Chondrocyte (in vitro differentiated cells): ENCODE data around the gene SH3RF1. TPM values are rescaled to one million over a fixed set of nuclear protein-coding genes. Genes with fewer than 3 reads are reported as not detected.

Experiments used
- DNase-seq: peaks from one replicate; pipeline ENCODE4 v3.0.0; 2021; ENCODE audit warnings: mixed read lengths, low spot score
- H3K27ac Mint-ChIP-seq: one replicate; pipeline ENCODE4 v1.8.0; 2021; ENCODE audit warnings: mild to moderate bottlenecking, moderate library complexity, mixed read lengths; ENCODE audit not compliant: unreplicated experiment
- H3K27me3 Mint-ChIP-seq: 2 replicates; pipeline ENCODE4 v1.8.0; 2021; ENCODE audit warnings: low read depth, mixed read lengths
- H3K36me3 Mint-ChIP-seq: 2 replicates; pipeline ENCODE4 v1.8.0; 2021; ENCODE audit warnings: low read depth, mixed read lengths
- H3K4me1 Mint-ChIP-seq: 2 replicates; pipeline ENCODE4 v1.8.0; 2021; ENCODE audit warnings: low read depth, mild to moderate bottlenecking, mixed read lengths
- H3K4me3 Mint-ChIP-seq: one replicate; pipeline ENCODE4 v1.8.0; 2021; ENCODE audit warnings: mild to moderate bottlenecking, moderate library complexity, mixed read lengths; ENCODE audit not compliant: unreplicated experiment
- H3K9me3 Mint-ChIP-seq: 2 replicates; pipeline ENCODE4 v1.8.0; 2021; ENCODE audit warnings: low read depth, mixed read lengths
- CTCF ChIP-seq: fragments of 200-600 bp; sonication (generic); IDR thresholded peaks from 2 replicates; pipeline ENCODE4 v1.5.0; 2021; ENCODE audit warnings: antibody characterized with exemption, mild to moderate bottlenecking, moderate library complexity
- total RNA-seq: library from RNA; stranded (reverse); gene quantifications from 3 replicates; pipeline ENCODE4 v1.2.1, GENCODE V29; 2021

The SH3RF1 gene
- total RNA-seq, 1 donor from 2014 or later = 25.2 TPM

- Mint-ChIP-seq H3K27me3 (no peaks in the 10 kb centered on the region), H3K36me3 (peaks cover 6% of the 10 kb centered on the region), H3K27ac (peak overlapping the region; percentile 88), H3K4me1 (peaks cover 48% of the 10 kb centered on the region), H3K4me3 (no peak overlapping the region), H3K9me3 (no peaks in the 10 kb centered on the region)
- DNase-seq = no peak
- no peak for TF ChIP-seq CTCF
Observed at GRCh38 chr4:169159624-169160171, 111.1 kb downstream of the SH3RF1 start.

- peak overlapping the region; percentile 88 for H3K27ac Mint-ChIP-seq
- peaks cover 48% of the 10 kb centered on the region for H3K4me1 Mint-ChIP-seq
- H3K9me3 Mint-ChIP-seq = no peaks in the 10 kb centered on the region
- no peaks in the 10 kb centered on the region for H3K27me3 Mint-ChIP-seq
- no peak for TF ChIP-seq CTCF
- no peak overlapping the region for H3K4me3 Mint-ChIP-seq
- DNase-seq = no peak
- peaks cover 10% of the 10 kb centered on the region for H3K36me3 Mint-ChIP-seq
Observed at GRCh38 chr4:169158861-169159260, 111.9 kb downstream of the SH3RF1 start.

GRCh38 chr4:169158046-169158445, 112.7 kb downstream of the SH3RF1 start:
- Mint-ChIP-seq H3K27me3 (no peaks in the 10 kb centered on the region), H3K36me3 (peaks cover 8% of the 10 kb centered on the region), H3K27ac (no peak overlapping the region), H3K4me3 (no peak overlapping the region), H3K9me3 (no peaks in the 10 kb centered on the region), H3K4me1 (peaks cover 51% of the 10 kb centered on the region)
- TF ChIP-seq CTCF = no peak
- DNase-seq = no peak

- Mint-ChIP-seq H3K27me3 (no peaks in the 10 kb centered on the region), H3K9me3 (no peaks in the 10 kb centered on the region), H3K27ac (no peak overlapping the region), H3K4me1 (peaks cover 56% of the 10 kb centered on the region), H3K4me3 (no peak overlapping the region), H3K36me3 (peaks cover 10% of the 10 kb centered on the region)
- TF ChIP-seq CTCF = no peak
- DNase-seq = no peak
Observed at GRCh38 chr4:169156392-169156791, 114.4 kb downstream of the SH3RF1 start.

- DNase-seq = no peak
- peaks cover 49% of the 10 kb centered on the region for H3K4me1 Mint-ChIP-seq
- H3K9me3 Mint-ChIP-seq = no peaks in the 10 kb centered on the region
- peaks cover 13% of the 10 kb centered on the region for H3K36me3 Mint-ChIP-seq
- H3K4me3 Mint-ChIP-seq = no peak overlapping the region
- no peak for TF ChIP-seq CTCF
- H3K27ac Mint-ChIP-seq = no peak overlapping the region
- no peaks in the 10 kb centered on the region for H3K27me3 Mint-ChIP-seq
Observed at GRCh38 chr4:169154121-169154520, 116.6 kb downstream of the SH3RF1 start.
